ENCODE data around the gene HVCN1.
"Not testable (repeated sequence)": the region's sequence is repeated elsewhere in the genome, so short reads cannot be mapped to it uniquely, and the experiment has no call there.

Gene HVCN1, protein sequence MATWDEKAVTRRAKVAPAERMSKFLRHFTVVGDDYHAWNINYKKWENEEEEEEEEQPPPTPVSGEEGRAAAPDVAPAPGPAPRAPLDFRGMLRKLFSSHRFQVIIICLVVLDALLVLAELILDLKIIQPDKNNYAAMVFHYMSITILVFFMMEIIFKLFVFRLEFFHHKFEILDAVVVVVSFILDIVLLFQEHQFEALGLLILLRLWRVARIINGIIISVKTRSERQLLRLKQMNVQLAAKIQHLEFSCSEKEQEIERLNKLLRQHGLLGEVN

DNA sequence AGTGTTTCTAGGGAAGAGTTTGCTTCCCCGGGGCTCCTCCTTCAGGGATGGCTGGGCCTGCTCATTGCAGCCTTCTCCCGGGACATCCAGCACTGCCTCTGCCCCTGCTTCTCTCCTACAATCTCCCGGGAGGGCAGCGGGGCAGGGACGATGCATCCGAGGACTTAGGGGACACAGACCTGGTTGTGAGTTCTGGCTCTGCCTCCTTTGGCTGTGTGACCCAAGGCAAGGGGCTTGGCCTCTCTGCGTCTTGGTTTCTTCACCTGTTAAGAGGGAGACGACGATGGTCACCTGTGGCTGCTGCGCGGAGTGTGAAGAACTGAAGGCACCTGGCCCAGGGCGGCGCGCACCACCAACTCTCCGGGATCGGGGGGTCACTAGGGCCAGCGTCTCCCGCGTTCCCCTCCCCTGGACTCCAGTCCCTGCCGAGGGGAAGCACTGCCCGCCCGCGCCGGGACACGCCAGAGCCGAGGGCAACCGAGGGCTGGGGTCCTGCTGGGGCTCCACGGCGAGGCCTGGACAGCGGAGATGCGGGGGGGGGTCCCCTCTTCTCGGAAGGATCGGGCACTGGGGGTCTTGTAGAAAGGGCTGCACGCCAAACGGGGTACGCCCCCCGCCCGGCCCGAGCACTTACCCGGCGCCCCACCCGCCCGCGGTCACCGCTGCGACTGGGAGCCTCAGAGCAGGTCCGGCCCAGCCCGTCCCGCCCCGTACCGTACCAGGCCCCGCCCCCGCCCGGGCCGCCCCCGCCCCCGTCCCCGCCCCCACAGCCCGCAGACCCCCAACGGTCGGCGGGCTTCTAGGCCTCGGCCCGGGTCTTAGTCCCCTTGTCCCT is at the start of gene HVCN1:
Gene HVCN1, minus strand, starts transcription at position 670 of the 835 bp plus-strand sequence. CDS start 5,870 bp downstream, outside the sequence.
- DNase-seq: no peak

DNA sequence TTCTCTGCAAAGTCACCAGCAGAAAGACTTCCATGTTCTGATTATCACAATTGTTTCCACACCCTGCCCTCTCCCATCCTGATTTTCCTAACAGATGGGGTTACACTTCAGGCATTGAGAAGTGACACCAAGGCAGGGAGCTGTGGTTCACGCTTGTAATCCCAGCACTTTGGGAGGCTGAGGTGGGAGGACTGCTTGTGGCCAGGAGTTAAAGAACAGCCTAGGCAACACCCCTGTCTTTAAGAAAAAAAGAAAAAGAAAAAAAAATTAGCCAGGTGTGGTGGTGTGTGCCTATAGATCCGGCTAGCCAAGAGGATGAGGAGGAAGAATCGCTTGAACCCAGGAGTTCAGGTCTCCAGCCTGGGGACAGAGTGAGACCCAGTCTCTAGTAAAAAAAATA is 48.6 kb upstream of the HVCN1 start:
- DNase-seq: peak; percentile 35

DNA sequence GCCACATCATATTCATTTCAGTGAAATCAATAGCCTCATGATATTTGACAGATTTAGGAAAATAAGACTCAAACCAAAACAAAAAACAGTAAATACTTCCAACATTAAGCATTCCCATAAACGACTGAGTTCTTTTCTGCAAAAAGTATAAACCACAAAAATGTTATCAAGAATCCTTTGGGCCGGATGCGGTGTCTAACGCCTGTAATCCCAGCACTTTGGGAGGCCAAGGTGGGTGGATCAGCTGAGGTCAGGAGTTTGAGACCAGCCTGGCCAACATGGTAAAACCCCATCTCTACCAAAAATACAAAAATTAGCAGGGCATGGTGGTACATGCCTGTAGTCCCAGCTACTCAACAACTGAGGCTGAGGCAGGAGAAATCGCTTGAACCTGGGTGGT is 48.1 kb upstream of the HVCN1 start:
- DNase-seq: peak; percentile 12

DNA sequence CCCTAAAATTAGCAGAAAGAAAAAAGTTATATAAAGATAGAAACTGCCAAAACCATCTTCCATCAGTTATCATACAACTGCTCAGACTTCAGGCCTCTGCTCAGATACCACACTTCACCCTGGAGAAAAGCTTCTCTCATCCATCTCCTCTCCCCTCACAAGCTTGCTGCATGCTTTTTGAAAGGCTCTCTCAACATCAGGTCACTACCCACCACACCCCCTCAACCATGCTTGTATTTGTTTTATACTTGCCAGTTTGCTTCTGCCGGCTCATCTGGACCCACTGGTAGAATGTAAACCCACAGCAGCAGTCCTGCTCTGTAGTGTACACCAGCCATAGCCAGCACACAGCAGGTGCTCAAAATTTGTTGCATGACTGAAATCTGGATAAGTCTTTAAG is 45.0 kb upstream of the HVCN1 start:
- peak; percentile 43 for DNase-seq

DNA sequence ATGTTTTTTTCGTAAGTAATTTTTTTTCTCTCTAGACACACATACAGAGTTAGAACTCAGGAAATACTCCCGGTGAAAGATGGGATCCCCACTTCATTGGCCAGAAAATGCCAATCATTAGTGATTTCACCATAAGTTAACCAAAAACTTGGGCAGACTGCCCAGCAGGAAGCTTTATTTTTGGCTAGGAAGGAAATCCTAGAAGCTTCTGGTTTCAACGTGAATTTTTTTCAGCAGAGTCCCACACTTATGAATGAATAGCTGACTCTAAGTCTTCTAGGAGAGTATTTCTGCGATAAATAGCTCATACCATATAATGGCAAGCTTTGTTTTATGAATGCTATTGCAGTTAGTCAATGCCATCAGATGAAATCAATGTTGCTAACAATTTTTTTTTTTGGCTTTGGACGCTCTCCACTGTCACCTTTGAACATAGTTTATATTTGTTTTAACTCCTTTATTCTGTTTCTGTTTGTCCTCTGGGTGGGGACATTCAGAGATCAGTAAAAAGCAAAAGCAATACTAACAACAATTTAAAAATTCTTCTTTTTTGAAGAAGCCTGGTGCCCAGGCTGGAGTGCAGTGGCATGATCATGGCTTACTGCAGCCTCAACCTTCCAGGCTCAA is 44.3 kb upstream of the HVCN1 start:
- DNase-seq: no peak

DNA sequence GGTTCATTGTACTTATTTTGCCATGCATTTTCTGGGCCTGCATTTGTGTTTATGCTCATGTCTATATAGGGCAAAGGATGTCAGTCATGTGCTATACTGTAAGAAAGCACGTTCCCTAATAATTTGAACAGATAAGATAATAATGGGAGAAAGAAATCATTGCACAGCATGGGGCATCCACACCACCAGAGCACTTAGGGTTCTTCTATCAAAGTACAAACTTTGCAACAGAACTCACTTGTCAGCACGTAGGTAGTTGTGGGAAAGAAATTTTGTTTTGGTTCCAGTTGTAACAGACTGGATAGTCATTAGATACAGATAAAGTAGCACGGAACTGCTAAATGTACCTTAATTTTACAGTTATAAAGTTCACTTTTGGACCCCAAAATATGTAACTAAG is 43.7 kb upstream of the HVCN1 start:
- no peak for DNase-seq

DNA sequence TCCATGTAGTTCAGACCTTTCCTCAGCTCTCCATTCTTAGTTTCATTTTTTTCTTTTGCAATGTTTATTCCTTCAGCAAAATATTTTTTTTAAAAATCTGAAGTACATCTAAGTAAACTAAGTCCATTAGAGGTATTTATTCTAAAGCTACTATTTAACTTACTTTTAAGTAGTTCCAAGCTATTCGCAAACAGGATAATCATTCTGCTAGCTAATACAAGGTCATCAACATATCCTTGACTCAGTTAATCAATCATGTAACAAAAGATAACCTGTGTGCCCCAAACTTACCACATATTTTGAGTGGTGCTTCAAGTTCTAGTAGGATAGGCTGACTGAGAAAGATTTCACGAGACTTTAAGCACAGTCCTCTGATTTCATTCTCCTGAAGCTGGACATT is 42.6 kb upstream of the HVCN1 start:
- no peak for DNase-seq

DNA sequence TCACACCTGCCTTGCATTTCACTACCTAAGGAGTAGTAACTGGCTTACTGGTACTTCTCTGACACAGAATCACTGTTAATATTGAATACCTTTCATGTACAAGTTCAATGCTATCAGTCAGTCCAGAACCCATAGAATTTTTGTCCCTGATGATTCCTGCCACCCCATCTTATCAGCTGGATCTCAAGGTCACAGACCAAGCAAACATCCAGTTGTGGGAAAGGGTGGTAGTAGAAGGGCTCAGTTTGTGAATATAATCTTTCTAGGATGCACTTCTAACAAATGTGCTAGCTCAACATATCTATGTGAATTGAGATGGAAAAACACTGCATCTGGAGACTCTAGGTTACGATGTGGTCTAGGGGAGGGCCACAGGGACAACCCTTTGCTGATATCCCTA is 39.7 kb upstream of the HVCN1 start:
- DNase-seq: peak; percentile 21

DNA sequence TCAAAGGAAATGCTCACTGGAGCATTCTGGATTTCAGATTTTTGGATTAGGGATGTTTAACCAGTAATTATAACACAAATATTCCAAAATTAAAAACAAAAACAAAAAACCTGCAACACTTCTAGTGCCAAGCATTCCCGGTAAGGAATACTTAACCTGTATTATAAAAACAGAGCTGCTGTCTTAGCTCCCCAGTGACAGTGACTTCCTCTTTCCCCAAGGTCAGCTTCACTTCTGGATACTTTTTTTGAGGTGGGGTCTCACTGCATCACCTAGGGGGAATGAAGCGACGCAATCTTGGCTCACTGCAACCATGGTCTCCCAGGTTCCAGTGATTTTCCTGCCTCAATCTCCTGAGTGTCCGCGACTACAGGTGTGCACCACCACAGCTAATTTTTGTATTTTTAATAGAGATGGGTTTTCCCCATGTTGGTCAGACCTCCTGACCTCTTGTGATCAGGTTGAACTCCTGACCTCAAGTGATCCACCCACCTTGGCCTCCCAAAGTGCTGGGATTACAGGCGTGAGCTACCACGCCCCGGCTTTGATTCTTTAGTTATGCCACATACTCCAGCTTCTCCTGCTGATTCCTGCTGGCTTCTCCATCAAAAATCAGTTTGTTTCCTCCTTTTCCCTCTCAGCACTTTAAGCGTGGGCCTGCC is 37.9 kb upstream of the HVCN1 start:
- peak; percentile 29 for DNase-seq

DNA sequence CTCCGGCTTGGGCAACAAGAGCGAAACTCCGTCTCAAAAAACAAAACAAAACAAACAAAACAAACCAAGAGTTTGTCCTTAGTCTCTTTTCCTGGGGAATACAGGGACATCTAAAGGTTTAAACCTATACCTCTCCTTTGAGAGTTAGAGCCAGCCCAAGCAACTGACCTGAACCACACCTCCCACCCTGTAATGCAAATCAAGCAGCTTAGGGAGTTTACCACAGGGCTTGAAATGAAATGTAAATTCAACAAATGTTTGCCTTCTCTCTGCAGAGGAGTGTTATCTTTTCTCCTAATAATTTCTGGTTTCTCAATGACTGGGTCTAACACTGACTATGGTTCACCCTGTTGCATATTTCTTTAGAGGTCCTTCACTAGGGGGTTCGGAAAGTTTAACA is 37.1 kb upstream of the HVCN1 start:
- no peak for DNase-seq

DNA sequence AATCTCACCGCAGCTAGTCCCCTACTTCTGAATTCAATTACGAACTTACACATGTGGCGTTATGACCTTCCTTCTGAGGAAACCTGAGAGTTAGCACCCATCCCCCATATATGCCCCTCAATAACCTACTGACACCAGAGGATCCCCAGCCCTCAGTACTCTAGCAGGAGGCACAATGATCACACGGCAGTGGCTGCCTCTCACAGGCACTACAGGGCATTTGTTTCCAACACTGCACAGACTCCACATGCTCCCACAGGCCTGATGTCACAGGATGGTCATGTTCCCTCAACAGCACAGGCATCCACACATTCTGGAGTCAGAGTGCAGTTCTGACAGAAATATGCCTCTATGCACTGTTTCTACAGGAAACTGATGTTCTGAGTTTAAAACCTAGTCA is 36.4 kb upstream of the HVCN1 start:
- no peak for DNase-seq

DNA sequence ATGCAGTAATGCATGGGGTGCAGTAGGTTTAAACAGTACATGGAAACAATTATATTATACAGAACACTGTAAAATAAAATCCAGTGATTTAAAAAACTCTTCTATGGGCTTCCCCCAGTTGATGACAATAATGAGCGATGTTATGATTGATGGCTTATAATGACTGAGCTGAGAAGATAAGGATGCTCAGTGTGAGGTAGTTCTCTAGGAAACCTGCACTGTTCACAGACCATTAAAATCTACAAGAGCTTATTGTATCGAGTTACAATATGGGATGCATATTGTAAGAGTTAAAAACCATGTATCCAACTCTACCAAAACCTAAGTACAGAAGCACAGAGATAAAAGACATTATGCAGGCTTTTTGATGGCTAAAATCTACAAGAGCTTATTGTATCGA is 34.0 kb upstream of the HVCN1 start:
- DNase-seq: not testable (repeated sequence)

DNA sequence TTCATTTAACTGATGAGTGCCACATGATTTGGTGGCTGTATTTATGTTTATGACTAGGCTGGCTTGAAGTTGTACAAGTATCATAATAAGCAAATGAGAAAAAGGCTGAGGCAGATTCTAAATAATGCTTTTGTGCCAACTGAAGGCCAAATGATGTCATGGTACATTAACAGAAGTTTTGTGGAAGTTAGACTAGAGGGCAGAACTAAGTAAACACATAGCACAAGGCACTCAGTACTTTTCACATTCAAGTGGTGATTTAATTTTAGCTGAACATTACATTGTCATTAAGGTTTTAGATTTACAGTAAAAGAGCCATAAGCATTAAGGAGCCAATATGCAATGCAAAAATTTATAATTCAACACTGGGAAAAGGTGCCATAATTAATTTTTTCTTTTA is 32.7 kb upstream of the HVCN1 start:
- DNase-seq: no peak

DNA sequence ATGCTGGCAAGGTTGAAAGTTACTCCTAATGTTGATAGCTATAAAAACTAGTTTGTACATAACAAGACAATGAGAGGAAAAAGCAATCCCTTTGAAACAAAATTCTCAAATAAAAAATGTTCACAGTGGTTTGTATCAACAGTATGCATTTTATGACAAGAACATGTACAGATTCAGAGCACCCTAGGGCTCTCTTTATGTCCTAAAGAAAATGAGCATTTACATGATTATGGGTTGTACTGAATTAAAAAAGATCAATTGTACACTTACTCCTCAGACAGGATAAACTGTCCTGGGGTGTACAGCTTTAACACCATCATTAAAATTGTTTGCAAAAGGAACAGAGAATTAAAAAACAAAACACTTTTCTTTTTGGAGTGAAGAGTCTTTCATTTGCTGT is 31.6 kb upstream of the HVCN1 start:
- no peak for DNase-seq

DNA sequence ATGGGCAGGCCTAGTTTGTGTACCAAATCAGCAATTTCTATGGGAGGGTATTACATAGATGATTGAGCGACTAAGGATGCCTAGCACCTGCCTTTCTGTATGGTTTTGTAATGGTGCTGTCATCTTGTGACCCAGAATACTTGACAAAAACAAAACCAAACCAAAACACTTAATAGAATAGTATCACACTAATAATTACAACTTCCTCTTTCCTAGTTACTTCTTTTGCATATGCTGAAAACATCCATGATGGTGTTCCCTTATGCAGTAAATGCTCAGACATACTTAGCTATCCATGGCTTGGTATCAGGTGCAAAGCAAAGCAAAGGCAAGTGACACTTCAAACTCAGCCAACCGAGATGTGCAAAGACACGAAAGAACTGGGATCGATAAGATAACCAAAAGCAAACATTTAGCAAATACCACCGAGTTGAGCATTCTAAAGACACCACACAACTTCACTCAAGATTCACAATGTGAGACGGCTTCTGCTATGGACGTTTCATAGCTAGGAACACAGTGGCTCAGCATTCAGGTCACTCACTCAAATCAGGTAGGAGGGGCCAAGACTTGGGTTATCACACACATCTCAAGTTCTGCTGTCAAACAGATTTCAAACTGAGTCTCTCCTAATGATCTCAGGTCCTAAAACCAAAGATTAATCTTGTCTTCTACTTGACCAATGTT is 29.4 kb upstream of the HVCN1 start:
- no peak for DNase-seq

DNA sequence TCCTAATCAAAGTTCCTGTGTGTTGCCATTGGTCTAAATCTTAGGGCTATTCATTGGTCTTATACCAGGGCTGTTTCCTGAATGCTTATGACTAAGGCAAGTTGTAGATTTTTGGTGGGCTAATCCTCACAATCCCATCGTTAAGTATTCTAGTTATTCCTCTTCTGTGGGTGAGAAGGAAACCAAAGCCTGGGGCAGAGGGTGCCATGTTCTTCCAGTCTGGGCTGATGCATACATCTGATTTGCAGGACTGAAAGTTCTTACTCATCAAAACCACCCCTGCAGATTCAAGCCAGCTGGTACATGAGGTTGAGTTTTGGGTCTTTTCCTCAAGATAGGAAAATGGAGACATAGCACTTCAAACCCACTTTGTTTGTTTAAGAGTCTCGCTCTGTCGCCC is 28.1 kb upstream of the HVCN1 start:
- DNase-seq: no peak

DNA sequence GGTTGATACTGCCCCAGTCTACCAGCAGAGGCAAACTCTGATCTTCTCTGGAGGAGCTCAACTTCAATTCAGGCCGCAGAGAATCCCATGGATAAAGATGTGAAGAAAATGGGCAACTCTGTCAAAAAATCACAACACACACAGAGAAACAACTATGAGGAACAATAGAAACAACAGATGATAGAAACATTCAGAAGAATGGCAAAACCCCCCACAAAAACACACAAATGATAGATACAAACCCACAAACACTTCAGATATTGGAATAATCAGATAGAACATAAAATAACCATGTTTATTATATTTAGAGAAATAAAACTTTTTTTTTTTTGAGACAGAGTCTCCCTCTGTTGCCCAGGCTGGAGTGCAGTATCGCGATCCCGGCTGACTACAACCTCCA is 20.0 kb upstream of the HVCN1 start:
- no peak for DNase-seq

DNA sequence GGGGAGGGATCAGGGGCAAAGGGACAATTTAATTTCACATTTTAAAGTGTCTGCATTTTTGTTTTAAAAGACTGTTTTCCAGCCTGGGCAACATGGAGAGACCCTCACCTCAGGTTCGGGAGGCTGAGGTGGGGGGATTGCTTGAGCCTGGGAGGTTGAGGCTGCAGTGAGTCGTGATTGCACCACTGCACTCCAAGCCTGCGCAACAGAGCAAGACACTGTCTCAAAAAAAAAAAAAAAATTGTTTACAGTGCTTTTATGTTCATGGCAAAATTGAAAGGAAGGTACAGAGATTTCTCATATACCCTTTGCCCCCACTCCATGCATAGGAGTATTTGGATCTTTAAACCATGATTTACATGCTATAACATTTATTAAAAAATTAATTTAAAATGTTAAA is 16.4 kb upstream of the HVCN1 start:
- no peak for DNase-seq

DNA sequence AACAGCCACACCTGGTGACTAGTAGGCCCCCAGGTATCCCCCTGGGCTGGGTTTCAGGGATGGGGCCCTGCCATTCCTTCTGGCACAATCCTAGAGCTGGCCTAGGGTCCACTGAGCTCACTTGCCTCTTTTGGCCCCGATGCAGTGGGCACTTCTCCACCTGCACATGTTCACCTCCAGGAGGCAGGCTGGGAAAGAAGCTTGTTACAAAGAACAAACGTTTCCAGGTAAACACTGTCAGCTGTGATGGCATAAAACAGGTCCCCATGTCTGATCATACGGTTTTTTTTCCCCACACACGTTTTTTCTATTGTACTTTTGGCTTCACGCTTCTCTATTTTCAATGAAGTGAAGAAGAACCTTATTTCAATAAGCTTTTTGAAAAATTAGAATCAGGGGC is 15.8 kb upstream of the HVCN1 start:
- DNase-seq: peak; percentile 80

DNA sequence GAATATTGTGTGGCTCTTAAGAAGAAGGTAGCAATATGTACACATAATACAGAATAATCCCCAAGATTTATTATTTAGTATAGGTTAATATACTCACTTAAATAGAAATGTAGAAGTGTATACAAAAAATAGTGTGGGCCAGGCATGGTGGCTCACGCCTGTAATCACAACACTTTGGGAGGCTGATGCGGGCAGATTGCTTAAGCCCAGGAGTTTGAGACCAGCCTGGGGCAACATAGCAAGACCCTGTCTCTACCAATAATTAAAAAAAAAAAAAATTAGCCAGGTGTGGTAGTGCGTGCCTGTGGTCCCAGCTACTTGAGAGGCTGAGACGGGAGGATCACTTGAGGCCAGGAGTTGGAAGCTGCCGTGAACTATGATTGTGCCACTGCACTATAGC is 15.3 kb upstream of the HVCN1 start:
- no peak for DNase-seq

DNA sequence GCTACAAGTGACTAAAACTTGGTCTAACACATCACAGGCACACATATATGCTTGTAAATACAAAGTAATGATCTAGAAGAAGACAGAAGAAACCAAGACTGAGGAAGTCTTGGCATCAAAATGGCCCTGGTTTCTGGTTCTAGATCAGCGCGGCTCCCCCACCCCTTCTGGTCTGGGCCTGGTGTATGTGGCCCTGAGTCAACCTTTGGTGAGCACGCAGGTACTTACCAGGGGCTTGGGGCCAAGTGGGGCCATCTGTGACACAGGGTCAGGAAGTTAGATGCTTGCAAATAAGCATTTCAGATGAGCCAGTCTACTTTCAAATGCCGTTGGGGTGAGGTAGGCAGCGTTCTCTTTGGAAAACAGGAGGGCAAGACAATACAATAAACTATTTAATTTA is 13.2 kb upstream of the HVCN1 start:
- DNase-seq: no peak

DNA sequence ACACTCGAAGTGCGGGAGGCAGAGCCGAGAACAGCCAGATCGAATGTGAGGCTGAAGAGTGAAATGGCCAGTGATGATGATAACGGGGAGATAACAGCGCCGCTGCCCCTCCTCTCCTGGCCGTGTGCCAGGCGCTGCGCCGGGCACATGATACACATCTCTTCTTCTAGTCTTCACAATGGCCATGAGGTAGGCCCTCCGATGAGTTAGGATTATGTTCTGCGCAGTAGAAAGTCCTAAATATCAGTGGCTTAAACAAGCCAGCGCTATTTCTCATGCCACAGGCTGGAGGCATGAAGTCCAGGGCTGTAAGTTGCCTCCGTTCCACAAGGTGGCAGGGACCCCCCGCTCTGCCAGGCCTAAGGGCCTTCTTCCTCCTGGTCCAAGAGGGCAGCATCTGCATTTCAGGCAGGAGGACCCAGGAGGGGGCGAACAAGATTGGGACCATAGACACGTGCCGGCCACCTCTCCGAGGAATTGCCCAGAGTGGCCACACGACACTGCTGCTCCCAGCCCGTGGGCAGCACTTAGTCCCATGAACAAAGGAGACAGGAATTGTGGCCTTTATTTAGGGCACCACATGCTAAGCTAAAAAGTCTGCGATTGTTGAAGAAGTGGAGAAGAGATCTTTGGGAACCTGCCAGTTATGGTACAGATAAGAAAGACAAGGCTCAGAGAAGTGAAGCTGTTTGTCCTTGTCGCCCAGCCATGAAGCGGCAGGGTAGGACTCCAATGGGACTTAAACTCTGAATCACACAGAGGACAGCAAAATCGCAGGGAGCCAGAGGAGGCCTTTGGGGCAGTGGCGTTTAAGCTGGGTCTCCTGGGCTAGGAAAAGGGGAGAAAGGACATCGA is 10.9 kb upstream of the HVCN1 start:
- DNase-seq: no peak

Measured in islet precursor cell (in vitro differentiated cells).